Neural cell (in vitro differentiated cells): Measurements from ENCODE around the gene BNC2. TPM values are rescaled to one million over a fixed set of nuclear protein-coding genes. Genes with fewer than 3 reads are reported as not detected.

Experiments used
- H2AFZ ChIP-seq: fragments of 200-600, 300-800 bp; sonication (generic), shearing (Covaris generic); 2 replicates; pipeline ENCODE4 v1.6.0; 2014; ENCODE audit warnings: low read depth, mild to moderate bottlenecking, antibody characterized with exemption, low read length, moderate library complexity
- H3F3A ChIP-seq: fragments of 200-600 bp; shearing (Covaris generic); 2 replicates; pipeline ENCODE4 v1.6.1; 2016; ENCODE audit warnings: mild to moderate bottlenecking, moderate library complexity, mixed read lengths, antibody characterized with exemption, low read length; ENCODE audit not compliant: insufficient read depth, poor library complexity, severe bottlenecking
- H3K27ac ChIP-seq: fragments of 200-600, 300-800 bp; sonication (generic), shearing (Covaris generic); 2 replicates; pipeline ENCODE4 v1.5.1; 2014; ENCODE audit warnings: mild to moderate bottlenecking, low read length, moderate library complexity
- H3K27me3 ChIP-seq: fragments of 300-800, 200-600 bp; sonication (generic), shearing (Covaris generic); 2 replicates; pipeline ENCODE4 v1.6.0; 2014; ENCODE audit warnings: mild to moderate bottlenecking, low read depth, low read length, moderate library complexity; ENCODE audit not compliant: insufficient read depth
- H3K36me3 ChIP-seq: fragments of 300-800, 200-600 bp; sonication (generic), shearing (Covaris generic); 2 replicates; pipeline ENCODE4 v1.5.1; 2014; ENCODE audit warnings: mild to moderate bottlenecking, antibody characterized with exemption, low read length, moderate library complexity; ENCODE audit not compliant: insufficient read depth
- H3K4me2 ChIP-seq: fragments of 300-800, 200-600 bp; sonication (generic), shearing (Covaris generic); 2 replicates; pipeline ENCODE4 v1.6.0; 2014; ENCODE audit warnings: mild to moderate bottlenecking, low read length
- H3K4me3 ChIP-seq: fragments of 300-800, 200-600 bp; sonication (generic), shearing (Covaris generic); 2 replicates; pipeline ENCODE4 v1.5.1; 2014; ENCODE audit warnings: mild to moderate bottlenecking, low read length, moderate library complexity
- H3K79me2 ChIP-seq: fragments of 200-600 bp; shearing (Covaris generic); replicated peaks from 2 replicates; pipeline ENCODE4 v1.6.0; 2014; ENCODE audit warnings: mild to moderate bottlenecking, low read length, moderate library complexity; ENCODE audit not compliant: insufficient read depth
- H3K9ac ChIP-seq: fragments of 300-800, 200-600 bp; sonication (generic), shearing (Covaris generic); 2 replicates; pipeline ENCODE4 v1.6.1; 2016; ENCODE audit warnings: mild to moderate bottlenecking, low read length, mixed read lengths
- H3K9me2 ChIP-seq: fragments of 200-600 bp; shearing (Covaris generic); 2 replicates; pipeline ENCODE4 v1.6.1; 2016; ENCODE audit warnings: mild to moderate bottlenecking, low read length, mixed read lengths; ENCODE audit not compliant: insufficient read depth
- H3K9me3 ChIP-seq: fragments of 200-600, 300-800 bp; sonication (generic), shearing (Covaris generic); 2 replicates; pipeline ENCODE4 v1.6.1; 2016; ENCODE audit warnings: mild to moderate bottlenecking, mixed run types, low read length, moderate library complexity, mixed read lengths
- H4K20me1 ChIP-seq: fragments of 200-600 bp; shearing (Covaris generic); 2 replicates; pipeline ENCODE4 v1.6.1; 2016; ENCODE audit warnings: mild to moderate bottlenecking, mixed run types; ENCODE audit not compliant: insufficient read depth
- CTCF ChIP-seq: fragments of 450-650 bp; IDR thresholded peaks from 2 replicates; pipeline ENCODE4 v1.5.1; 2014; ENCODE audit warnings: antibody characterized with exemption, mild to moderate bottlenecking, moderate library complexity; ENCODE audit not compliant: poor library complexity, severe bottlenecking
- EP300 ChIP-seq: fragments of 450-650 bp; conservative IDR thresholded peaks from 2 replicates; pipeline ENCODE4 v1.6.1; 2014; ENCODE audit warnings: antibody characterized with exemption, mild to moderate bottlenecking, moderate library complexity; ENCODE audit not compliant: poor library complexity, severe bottlenecking
- EZH2 ChIP-seq: fragments of 200-600, 300-800 bp; shearing (Covaris generic), sonication (generic); IDR thresholded peaks from 2 replicates; pipeline ENCODE4 v1.6.1; 2014; ENCODE audit warnings: antibody characterized with exemption, low read length, borderline replicate concordance, mild to moderate bottlenecking; ENCODE audit not compliant: insufficient read depth, poor library complexity, severe bottlenecking
- MXI1 ChIP-seq: fragments of 450-650 bp; conservative IDR thresholded peaks from 2 replicates; pipeline ENCODE4 v1.6.1; 2014; ENCODE audit warnings: antibody characterized with exemption, mild to moderate bottlenecking; ENCODE audit not compliant: poor library complexity, severe bottlenecking
- POLR2AphosphoS5 ChIP-seq: IDR thresholded peaks from 2 replicates; pipeline ENCODE4 v1.6.1; 2012
- RAD21 ChIP-seq: fragments of 450-650 bp; conservative IDR thresholded peaks from 2 replicates; pipeline ENCODE4 v1.6.1; 2014; ENCODE audit warnings: antibody characterized with exemption, mild to moderate bottlenecking, moderate library complexity
- SMC3 ChIP-seq: fragments of 450-650 bp; conservative IDR thresholded peaks from 2 replicates; pipeline ENCODE4 v1.6.1; 2014; ENCODE audit warnings: antibody characterized with exemption, mild to moderate bottlenecking, moderate library complexity; ENCODE audit not compliant: poor library complexity
- TAF1 ChIP-seq: IDR thresholded peaks from 2 replicates; pipeline ENCODE4 v1.6.1; 2012; ENCODE audit warnings: low read depth
- polyA plus RNA-seq: library from polyadenylated mRNA; depleted of rRNA; stranded (reverse); fragments of >200 nt; gene quantifications from 2 replicates; pipeline ENCODE4 v1.2.3, GENCODE V29; 2014
- TF ChIP-seq, protein P1 (sequence below): IDR thresholded peaks from 2 replicates; pipeline ENCODE4 v1.6.1; 2012; ENCODE audit warnings: borderline replicate concordance

BNC2 gene
- polyA plus RNA-seq, 1 donor from 2014 or later: 1.3 TPM

GRCh38 chr9:16652582-16652981 is 217.9 kb downstream of the BNC2 start:
- Histone ChIP-seq H3K79me2 (no peaks in the 10 kb centered on the region), H3K4me2 (no peak overlapping the region), H3K9me3 (no peaks in the 10 kb centered on the region), H3K9me2 (no peaks in the 10 kb centered on the region), H3K27me3 (no peaks in the 10 kb centered on the region), H2AFZ (no peak overlapping the region), H3K36me3 (no peaks in the 10 kb centered on the region), H4K20me1 (no peaks in the 10 kb centered on the region), H3K27ac (no peak overlapping the region), H3F3A (no peaks in the 10 kb centered on the region), H3K9ac (no peak overlapping the region), H3K4me3 (no peak overlapping the region)
- TF ChIP-seq, protein P1, sequence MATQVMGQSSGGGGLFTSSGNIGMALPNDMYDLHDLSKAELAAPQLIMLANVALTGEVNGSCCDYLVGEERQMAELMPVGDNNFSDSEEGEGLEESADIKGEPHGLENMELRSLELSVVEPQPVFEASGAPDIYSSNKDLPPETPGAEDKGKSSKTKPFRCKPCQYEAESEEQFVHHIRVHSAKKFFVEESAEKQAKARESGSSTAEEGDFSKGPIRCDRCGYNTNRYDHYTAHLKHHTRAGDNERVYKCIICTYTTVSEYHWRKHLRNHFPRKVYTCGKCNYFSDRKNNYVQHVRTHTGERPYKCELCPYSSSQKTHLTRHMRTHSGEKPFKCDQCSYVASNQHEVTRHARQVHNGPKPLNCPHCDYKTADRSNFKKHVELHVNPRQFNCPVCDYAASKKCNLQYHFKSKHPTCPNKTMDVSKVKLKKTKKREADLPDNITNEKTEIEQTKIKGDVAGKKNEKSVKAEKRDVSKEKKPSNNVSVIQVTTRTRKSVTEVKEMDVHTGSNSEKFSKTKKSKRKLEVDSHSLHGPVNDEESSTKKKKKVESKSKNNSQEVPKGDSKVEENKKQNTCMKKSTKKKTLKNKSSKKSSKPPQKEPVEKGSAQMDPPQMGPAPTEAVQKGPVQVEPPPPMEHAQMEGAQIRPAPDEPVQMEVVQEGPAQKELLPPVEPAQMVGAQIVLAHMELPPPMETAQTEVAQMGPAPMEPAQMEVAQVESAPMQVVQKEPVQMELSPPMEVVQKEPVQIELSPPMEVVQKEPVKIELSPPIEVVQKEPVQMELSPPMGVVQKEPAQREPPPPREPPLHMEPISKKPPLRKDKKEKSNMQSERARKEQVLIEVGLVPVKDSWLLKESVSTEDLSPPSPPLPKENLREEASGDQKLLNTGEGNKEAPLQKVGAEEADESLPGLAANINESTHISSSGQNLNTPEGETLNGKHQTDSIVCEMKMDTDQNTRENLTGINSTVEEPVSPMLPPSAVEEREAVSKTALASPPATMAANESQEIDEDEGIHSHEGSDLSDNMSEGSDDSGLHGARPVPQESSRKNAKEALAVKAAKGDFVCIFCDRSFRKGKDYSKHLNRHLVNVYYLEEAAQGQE: no peak

DNA sequence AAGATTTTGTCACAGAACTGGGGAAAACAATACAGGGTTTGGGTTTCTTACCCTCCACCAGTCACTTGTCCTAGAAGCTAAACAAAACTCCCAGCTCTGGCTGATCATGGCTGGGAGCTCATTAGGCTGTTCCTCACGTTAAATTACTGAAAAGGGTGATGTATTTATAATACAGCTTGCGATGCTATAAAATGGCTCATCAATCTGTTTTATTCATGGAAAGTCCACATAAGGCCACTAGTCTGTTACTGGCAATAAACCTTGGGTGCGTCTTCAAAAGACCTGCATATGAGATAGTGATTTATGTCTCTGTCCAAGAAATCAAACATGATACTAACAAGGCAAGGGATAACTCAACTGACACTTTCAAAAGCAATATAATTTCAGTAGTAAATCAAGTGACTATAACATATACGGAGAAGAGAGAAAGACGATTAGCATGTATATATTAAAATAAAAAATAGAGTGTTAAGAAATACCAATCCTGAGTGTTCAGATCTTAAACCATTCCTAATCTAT is 219.0 kb downstream of the BNC2 start:
- H4K20me1 ChIP-seq: no peaks in the 10 kb centered on the region
- H3K9me3 ChIP-seq: no peaks in the 10 kb centered on the region
- no peaks in the 10 kb centered on the region for H3K27me3 ChIP-seq
- TF ChIP-seq SMC3 (no peak), MXI1 (no peak), TAF1 (no peak), POLR2AphosphoS5 (no peak), EZH2 (no peak), EP300 (no peak), RAD21 (no peak), CTCF (no peak)
- TF ChIP-seq, protein P1: no peak
- no peak overlapping the region for H3K27ac ChIP-seq
- no peaks in the 10 kb centered on the region for H3K36me3 ChIP-seq
- no peaks in the 10 kb centered on the region for H3F3A ChIP-seq
- no peak overlapping the region for H3K9ac ChIP-seq
- H3K9me2 ChIP-seq: no peaks in the 10 kb centered on the region
- H3K4me3 ChIP-seq: no peak overlapping the region
- no peak overlapping the region for H3K4me2 ChIP-seq
- H2AFZ ChIP-seq: no peak overlapping the region
- no peaks in the 10 kb centered on the region for H3K79me2 ChIP-seq
